OCI-LY1 (cell line): Measurements from ENCODE around the gene IDH2.
A peak's percentile ranks its signal among the peaks of the same experiment; 100 is the strongest.

Experiments
- H2AFZ ChIP-seq: fragments of 200-600 bp; sonication (generic), shearing (Covaris generic); 2 replicates; pipeline ENCODE4 v1.6.0; 2014; ENCODE audit warnings: antibody characterized with exemption, mild to moderate bottlenecking, low read length
- H3F3A ChIP-seq: fragments of 200-600 bp; sonication (generic), shearing (Covaris generic); 2 replicates; pipeline ENCODE4 v1.6.0; 2014; ENCODE audit warnings: mild to moderate bottlenecking, antibody characterized with exemption, low read length, moderate library complexity; ENCODE audit not compliant: insufficient read depth
- H3K27ac ChIP-seq: fragments of 200-600 bp; sonication (generic); 2 replicates; pipeline ENCODE4 v1.5.1; 2014; ENCODE audit warnings: low read length, mixed run types, mild to moderate bottlenecking, low read depth; ENCODE audit not compliant: poor library complexity, severe bottlenecking
- H3K27me3 ChIP-seq: fragments of 200-600 bp; sonication (generic); 2 replicates; pipeline ENCODE4 v1.6.0; 2014; ENCODE audit warnings: antibody characterized with exemption, mild to moderate bottlenecking, low read length, moderate library complexity; ENCODE audit not compliant: insufficient read depth
- H3K36me3 ChIP-seq: fragments of 200-600 bp; sonication (generic); 2 replicates; pipeline ENCODE4 v1.6.1; 2014; ENCODE audit warnings: mild to moderate bottlenecking, antibody characterized with exemption, low read length, moderate library complexity, mixed read lengths; ENCODE audit not compliant: insufficient read depth
- H3K4me1 ChIP-seq: fragments of 200-600 bp; sonication (generic); 2 replicates; pipeline ENCODE4 v1.5.1; 2014; ENCODE audit warnings: mild to moderate bottlenecking, low read length, moderate library complexity; ENCODE audit not compliant: insufficient read depth, severe bottlenecking
- H3K4me2 ChIP-seq: fragments of 200-600 bp; sonication (generic), shearing (Covaris generic); 2 replicates; pipeline ENCODE4 v1.6.1; 2014; ENCODE audit warnings: low read length
- H3K4me3 ChIP-seq: fragments of 200-600 bp; sonication (generic); 2 replicates; pipeline ENCODE4 v1.5.1; 2014; ENCODE audit warnings: low read length, low read depth, mild to moderate bottlenecking, mixed read lengths; ENCODE audit not compliant: poor library complexity, severe bottlenecking
- H3K79me2 ChIP-seq: fragments of 200-600 bp; shearing (Covaris generic); 2 replicates; pipeline ENCODE4 v1.6.1; 2016; ENCODE audit warnings: mixed run types, low read length, mixed read lengths; ENCODE audit not compliant: insufficient read depth
- H3K9ac ChIP-seq: fragments of 200-600 bp; sonication (generic), shearing (Covaris generic); 2 replicates; pipeline ENCODE4 v1.6.1; 2014; ENCODE audit warnings: mild to moderate bottlenecking, low read length, mixed read lengths
- H3K9me2 ChIP-seq: fragments of 200-600 bp; sonication (generic), shearing (Covaris generic); 2 replicates; pipeline ENCODE4 v1.6.1; 2014; ENCODE audit warnings: low read depth, mild to moderate bottlenecking, low read length, mixed read lengths
- H3K9me3 ChIP-seq: fragments of 200-600 bp; shearing (Covaris generic); 2 replicates; pipeline ENCODE4 v1.6.1; 2014; ENCODE audit warnings: low read length, mixed read lengths
- H4K20me1 ChIP-seq: fragments of 200-600 bp; sonication (generic), shearing (Covaris generic); 2 replicates; pipeline ENCODE4 v1.6.0; 2016; ENCODE audit warnings: mild to moderate bottlenecking, low read length; ENCODE audit not compliant: insufficient read depth
- EZH2 ChIP-seq: fragments of 200-600 bp; sonication (generic), shearing (Covaris generic); IDR thresholded peaks from 2 replicates; pipeline ENCODE4 v1.8.0; 2017; ENCODE audit warnings: borderline replicate concordance, mixed run types, mild to moderate bottlenecking, antibody characterized with exemption, low read length, moderate library complexity, mixed read lengths
- TF ChIP-seq, protein P1 (sequence below): fragments of 200-600 bp; sonication (generic), shearing (Covaris generic); IDR thresholded peaks from 2 replicates; pipeline ENCODE4 v1.5.1; 2017; ENCODE audit warnings: mild to moderate bottlenecking, antibody characterized with exemption, low read length, moderate library complexity, mixed read lengths

The IDH2 gene

DNA sequence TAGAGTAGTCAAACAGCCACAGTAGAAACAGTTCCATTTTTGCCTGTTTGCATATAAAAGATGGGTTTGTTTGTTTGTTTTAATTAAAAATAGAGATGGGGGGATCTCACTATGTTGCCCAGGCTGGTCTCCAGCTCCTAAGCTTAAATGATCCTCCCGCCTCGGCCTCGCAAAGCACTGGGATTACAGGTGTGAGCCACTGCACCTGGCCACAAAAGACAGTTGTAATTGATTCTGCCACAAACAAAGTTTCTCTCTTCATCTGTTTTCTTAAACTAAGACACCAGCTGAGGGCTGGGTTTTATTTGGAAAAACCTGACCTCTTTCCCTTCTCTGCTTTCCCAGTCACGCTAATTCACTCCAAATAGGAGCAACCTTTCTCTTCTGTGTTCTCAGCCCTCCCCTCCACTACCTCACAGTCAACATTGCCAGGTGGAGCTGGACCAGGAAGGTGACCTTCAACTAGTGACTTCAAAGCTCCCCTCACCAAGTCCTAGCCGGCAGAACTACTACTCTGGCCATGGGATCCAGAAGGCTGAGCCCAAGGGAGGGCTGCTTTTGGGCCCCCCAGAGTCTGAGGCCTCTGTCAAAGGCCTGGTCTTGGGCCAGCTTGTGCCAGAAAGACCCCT is 1.5 kb upstream of the IDH2 start:
- Histone ChIP-seq H3K4me1 (peaks cover 31% of the 10 kb centered on the region), H3K9me3 (no peaks in the 10 kb centered on the region), H3F3A (0 out of 2 replicates have a peak, but pooled peaks cover 6% of the 10 kb centered on the region), H3K9ac (no peak overlapping the region), H3K9me2 (no peaks in the 10 kb centered on the region), H2AFZ (no peak overlapping the region), H4K20me1 (no peaks in the 10 kb centered on the region), H3K36me3 (no peaks in the 10 kb centered on the region), H3K4me2 (no peak overlapping the region), H3K79me2 (no peaks in the 10 kb centered on the region), H3K27ac (no peak overlapping the region), H3K27me3 (0 out of 2 replicates have a peak, but pooled peaks cover 4% of the 10 kb centered on the region), H3K4me3 (no peak overlapping the region)
- no peak for TF ChIP-seq EZH2
- TF ChIP-seq, protein P1, sequence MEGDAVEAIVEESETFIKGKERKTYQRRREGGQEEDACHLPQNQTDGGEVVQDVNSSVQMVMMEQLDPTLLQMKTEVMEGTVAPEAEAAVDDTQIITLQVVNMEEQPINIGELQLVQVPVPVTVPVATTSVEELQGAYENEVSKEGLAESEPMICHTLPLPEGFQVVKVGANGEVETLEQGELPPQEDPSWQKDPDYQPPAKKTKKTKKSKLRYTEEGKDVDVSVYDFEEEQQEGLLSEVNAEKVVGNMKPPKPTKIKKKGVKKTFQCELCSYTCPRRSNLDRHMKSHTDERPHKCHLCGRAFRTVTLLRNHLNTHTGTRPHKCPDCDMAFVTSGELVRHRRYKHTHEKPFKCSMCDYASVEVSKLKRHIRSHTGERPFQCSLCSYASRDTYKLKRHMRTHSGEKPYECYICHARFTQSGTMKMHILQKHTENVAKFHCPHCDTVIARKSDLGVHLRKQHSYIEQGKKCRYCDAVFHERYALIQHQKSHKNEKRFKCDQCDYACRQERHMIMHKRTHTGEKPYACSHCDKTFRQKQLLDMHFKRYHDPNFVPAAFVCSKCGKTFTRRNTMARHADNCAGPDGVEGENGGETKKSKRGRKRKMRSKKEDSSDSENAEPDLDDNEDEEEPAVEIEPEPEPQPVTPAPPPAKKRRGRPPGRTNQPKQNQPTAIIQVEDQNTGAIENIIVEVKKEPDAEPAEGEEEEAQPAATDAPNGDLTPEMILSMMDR: no peak

- Histone ChIP-seq H3K9me3 (no peaks in the 10 kb centered on the region), H3K4me1 (peaks cover 56% of the 10 kb centered on the region), H3K27me3 (0 out of 2 replicates have a peak, but pooled peaks cover 4% of the 10 kb centered on the region), H3K36me3 (no peaks in the 10 kb centered on the region), H3K4me2 (peak overlapping the region; percentile 73), H3K27ac (peak overlapping the region; percentile 91), H3K4me3 (peak overlapping the region; percentile 86), H2AFZ (no peak overlapping the region), H3F3A (0 out of 2 replicates have a peak, but pooled peaks cover 8% of the 10 kb centered on the region), H3K79me2 (no peaks in the 10 kb centered on the region), H3K9ac (peak overlapping the region; percentile 92), H3K9me2 (no peaks in the 10 kb centered on the region), H4K20me1 (no peaks in the 10 kb centered on the region)
- no peak for TF ChIP-seq EZH2
- TF ChIP-seq, protein P1: no peak
Observed at GRCh38 chr15:90101130-90101968, 919 bp downstream of the IDH2 start.

DNA sequence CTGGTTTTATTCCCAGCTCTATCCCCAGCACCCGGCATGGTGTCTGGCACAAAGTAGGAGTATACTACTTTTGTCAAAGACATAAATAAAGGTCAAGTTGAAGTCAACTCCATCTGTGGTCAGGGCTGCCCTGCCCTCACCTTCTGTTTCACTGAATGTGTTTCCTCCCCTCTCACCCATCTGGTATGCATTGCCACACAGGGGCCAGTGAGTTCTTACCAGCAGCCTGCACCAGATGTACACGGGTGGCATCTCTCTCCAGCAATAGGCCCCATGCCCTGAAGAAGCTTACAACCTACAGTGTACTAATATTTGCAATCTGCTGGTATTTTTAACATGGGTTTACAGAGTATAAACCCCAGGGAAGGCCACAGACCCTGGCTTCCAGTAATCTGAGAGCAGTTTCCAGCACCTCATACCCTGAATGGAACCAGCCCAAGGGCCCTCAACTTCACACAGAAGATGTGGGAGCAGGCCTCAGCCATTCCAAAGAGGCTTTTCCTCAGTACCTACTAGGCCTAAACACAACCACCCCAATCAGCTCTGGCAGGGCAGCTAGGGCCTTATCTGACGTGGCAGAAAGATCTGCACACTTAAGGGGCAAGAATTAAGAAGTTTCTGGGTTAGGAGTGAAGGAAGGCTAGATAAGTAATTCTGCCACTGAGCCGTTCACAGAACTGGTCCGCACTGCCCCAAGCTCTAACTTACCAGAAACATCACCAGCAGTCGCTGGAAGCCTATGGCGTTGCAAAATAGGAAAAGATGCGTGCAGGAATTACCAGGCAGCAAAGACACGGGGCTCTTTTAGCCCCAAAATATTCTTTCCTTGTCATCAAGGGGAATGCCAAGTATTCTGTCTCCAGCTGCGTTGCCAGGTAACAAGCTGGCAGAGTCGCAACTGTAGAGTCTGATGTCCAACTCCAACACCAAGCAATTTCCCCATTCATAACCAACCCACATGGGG is 2.1 kb downstream of the IDH2 start:
- Histone ChIP-seq H3K27me3 (0 out of 2 replicates have a peak, but pooled peaks cover 4% of the 10 kb centered on the region), H3K4me1 (peaks cover 67% of the 10 kb centered on the region), H3K9ac (peak overlapping the region; percentile 92; the same call in 1 of the 2 replicates), H3K9me2 (no peaks in the 10 kb centered on the region), H3F3A (0 out of 2 replicates have a peak, but pooled peaks cover 8% of the 10 kb centered on the region), H4K20me1 (no peaks in the 10 kb centered on the region), H3K4me3 (peak overlapping the region; percentile 86), H3K4me2 (peak overlapping the region; percentile 73), H3K79me2 (no peaks in the 10 kb centered on the region), H3K36me3 (no peaks in the 10 kb centered on the region), H2AFZ (no peak overlapping the region), H3K27ac (peak overlapping the region; percentile 91), H3K9me3 (no peaks in the 10 kb centered on the region)
- TF ChIP-seq, protein P1: no peak
- no peak for TF ChIP-seq EZH2
